Peyer's patch (tissue), 4 donors: ENCODE data around the gene ALG5. TPM values are rescaled to one million over a fixed set of nuclear protein-coding genes. Genes with fewer than 3 reads are reported as not detected.

Experiments used
- DNase-seq, 3 donors: peaks; one replicate each; pipeline ENCODE4 v3.0.0-alpha.2; 2017 to 2019
- H3K27ac ChIP-seq, 4 donors: fragments of 200-600 bp; sonication (generic); one replicate each; pipeline ENCODE4 v1.5.1; 2016 to 2019
- H3K27me3 ChIP-seq, 2 donors: fragments of 200-600 bp; sonication (generic); one replicate each; pipeline ENCODE4 v1.5.1; 2019
- H3K36me3 ChIP-seq, 3 donors: fragments of 200-600 bp; sonication (generic); one replicate each; pipeline ENCODE4 v1.5.1; 2016 to 2019
- H3K4me1 ChIP-seq, 4 donors: fragments of 200-600 bp; sonication (generic); one replicate each; pipeline ENCODE4 v1.5.1; 2016 to 2019
- H3K4me3 ChIP-seq, 4 donors: fragments of 200-600 bp; sonication (generic); 1 replicate in 3 of 4; 2 replicates in 1 of 4; pipeline ENCODE4 v1.5.1; 2016 to 2019; ENCODE audit warnings: mild to moderate bottlenecking in 1 of 4
- H3K9me3 ChIP-seq, 4 donors: fragments of 200-600 bp; sonication (generic); one replicate each; pipeline ENCODE4 v1.5.1; 2016 to 2019; ENCODE audit warnings: mild to moderate bottlenecking in 1 of 4
- POLR2A ChIP-seq, 2 donors: fragments of 450-650 bp; IDR thresholded peaks; one replicate each; pipeline ENCODE4 v1.5.1; 2017; ENCODE audit warnings: antibody characterized with exemption in 2 of 2, mild to moderate bottlenecking in 2 of 2, moderate library complexity in 2 of 2
- total RNA-seq, 4 donors: library from RNA; depleted of rRNA; stranded (reverse); fragments of >200 nt; gene quantifications; one replicate each; pipeline ENCODE4 v1.1.0, GENCODE V29; 2016
- TF ChIP-seq, protein P1 (sequence below), 6 experiments: fragments of 450-650 bp in 4 of 6; fragments of 200-600 bp in 2 of 6; sonication (generic) in 1 of 6; IDR thresholded peaks; one replicate each; pipeline ENCODE4 v1.5.1; 2017 to 2019; ENCODE audit warnings: antibody characterized with exemption in 6 of 6, mild to moderate bottlenecking in 3 of 6, moderate library complexity in 1 of 6

The ALG5 gene
- total RNA-seq, 4 donors from 2014 or later: 21.3 to 25.4 (median 22.3) TPM

DNA sequence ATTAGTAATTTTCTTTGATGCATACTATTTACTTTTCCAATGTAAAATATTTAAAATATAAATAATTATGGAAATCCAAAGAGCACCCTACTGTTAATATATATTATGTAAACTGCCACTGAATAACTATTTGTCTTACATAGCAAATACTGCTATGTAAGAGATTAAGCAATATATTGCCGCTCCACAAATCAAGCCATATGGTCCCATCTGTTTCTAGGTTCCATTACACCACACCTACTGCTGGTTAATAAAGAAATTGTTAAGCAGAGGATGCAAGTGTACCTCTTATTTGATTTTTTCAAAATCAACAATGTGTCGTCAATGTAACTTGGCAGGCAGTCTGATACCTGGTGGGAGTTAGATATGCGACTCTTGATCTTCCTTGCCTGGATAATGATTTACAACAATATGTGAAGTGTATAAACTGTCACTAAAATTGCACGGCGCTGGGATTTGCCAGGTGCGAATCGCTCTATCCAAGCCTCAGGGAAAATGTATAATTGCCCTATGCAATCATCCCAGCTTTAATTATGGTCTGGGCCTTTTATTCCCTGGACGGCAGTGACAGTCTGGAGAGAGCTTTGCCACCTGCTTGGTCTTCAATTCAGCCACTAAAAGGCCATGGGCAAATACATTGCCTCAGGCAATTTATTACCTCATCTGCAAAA is 95.1 kb downstream of the ALG5 start:
- Histone ChIP-seq H3K4me3 (no peak overlapping the region), H3K27ac (no peak overlapping the region), H3K27me3 (no peaks in the 10 kb centered on the region), H3K4me1 (no peaks in the 10 kb centered on the region), H3K9me3 (no peaks in the 10 kb centered on the region), H3K36me3 (no peaks in the 10 kb centered on the region)
- no peak for TF ChIP-seq POLR2A (IDR thresholded peaks at IDR 0.05)
- TF ChIP-seq, protein P1, sequence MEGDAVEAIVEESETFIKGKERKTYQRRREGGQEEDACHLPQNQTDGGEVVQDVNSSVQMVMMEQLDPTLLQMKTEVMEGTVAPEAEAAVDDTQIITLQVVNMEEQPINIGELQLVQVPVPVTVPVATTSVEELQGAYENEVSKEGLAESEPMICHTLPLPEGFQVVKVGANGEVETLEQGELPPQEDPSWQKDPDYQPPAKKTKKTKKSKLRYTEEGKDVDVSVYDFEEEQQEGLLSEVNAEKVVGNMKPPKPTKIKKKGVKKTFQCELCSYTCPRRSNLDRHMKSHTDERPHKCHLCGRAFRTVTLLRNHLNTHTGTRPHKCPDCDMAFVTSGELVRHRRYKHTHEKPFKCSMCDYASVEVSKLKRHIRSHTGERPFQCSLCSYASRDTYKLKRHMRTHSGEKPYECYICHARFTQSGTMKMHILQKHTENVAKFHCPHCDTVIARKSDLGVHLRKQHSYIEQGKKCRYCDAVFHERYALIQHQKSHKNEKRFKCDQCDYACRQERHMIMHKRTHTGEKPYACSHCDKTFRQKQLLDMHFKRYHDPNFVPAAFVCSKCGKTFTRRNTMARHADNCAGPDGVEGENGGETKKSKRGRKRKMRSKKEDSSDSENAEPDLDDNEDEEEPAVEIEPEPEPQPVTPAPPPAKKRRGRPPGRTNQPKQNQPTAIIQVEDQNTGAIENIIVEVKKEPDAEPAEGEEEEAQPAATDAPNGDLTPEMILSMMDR (IDR thresholded peaks at IDR 0.05): no peak
- no peak for DNase-seq

Other genes with a start within 250 kb of the ALG5 start
- gene RFXAP, start 180.1 kb downstream of the ALG5 start, total RNA-seq: 1 to 10 TPM; 3.8 to 5.5 (median 4.6) TPM
- gene SMAD9, start 79.1 kb downstream of the ALG5 start, total RNA-seq: 10 to 100 TPM in 1 of 4 donors, 1 to 10 TPM in 3; 3.2 to 10.7 (median 4.0) TPM
- gene EXOSC8, start 1.4 kb upstream of the ALG5 start, total RNA-seq: 10 to 100 TPM; 24.8 to 68.5 (median 25.3) TPM
- 10 to 100 TPM; 46.1 to 81.7 (median 61.7) TPM for gene SUPT20H, start 60.3 kb upstream of the ALG5 start, total RNA-seq
- not detected for gene CSNK1A1L, start 106.3 kb upstream of the ALG5 start, total RNA-seq